ENCODE results near the gene NEK10. TPM values are rescaled to one million over a fixed set of nuclear protein-coding genes. Genes with fewer than 3 reads are reported as not detected.

The NEK10 gene
- total and polyA plus RNA-seq, 2 donors (not counting 1 experiment from before 2014, with no cell fraction given): 0.49 to 0.55 TPM

DNA sequence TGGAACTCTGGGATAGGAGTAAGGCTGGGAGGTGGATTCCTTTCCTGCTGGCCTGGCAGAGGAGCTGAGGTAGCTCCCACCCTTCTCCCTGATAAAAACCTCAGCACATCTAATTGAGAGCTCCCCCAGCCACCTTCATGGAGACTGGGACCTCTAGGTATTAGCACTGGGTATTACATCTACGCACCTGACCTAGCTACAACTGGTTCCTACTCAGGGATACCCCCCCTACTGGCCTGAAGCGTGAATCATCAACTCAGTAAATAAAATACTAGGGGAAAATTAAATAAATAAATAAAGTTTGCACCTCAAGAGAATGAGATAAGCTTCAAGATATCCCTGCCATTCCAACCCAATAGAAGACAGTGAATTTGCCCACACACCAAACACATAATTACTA is 140.4 kb downstream of the NEK10 start:
- H3K4me1 ChIP-seq (ENCODE audit: control insufficient read depth in 2 of 2, insufficient read depth in 2 of 2, low read length in 2 of 2): no peaks in the 10 kb centered on the region
- H3K27ac Mint-ChIP-seq: no peak overlapping the region
- intact Hi-C loops (cut with micrococcal nuclease): no loop called here
- ATAC-seq (ENCODE audit: low read depth) (no peak), DNase-seq (no peak)
- ChIA-PET POLR2A (no interaction called here), CTCF (no interaction called here)
- H3K36me3 ChIP-seq (replicated peaks in 1 of 2; ENCODE audit: control extremely low read depth in 1 of 2, control insufficient read depth in 1 of 2, extremely low read depth in 1 of 2, insufficient read depth in 2 of 2, low read length in 1 of 2): no peaks in the 10 kb centered on the region
- H3K9me3 Mint-ChIP-seq (ENCODE audit: insufficient read depth): peaks cover 9% of the 10 kb centered on the region
- H4K20me1 ChIP-seq (ENCODE audit: control insufficient read depth, insufficient read depth, low read length, poor library complexity, severe bottlenecking): no peaks in the 10 kb centered on the region
- H3K4me3 ChIP-seq (ENCODE audit: control extremely low read depth in 1 of 5, extremely low read depth in 1 of 5, insufficient read depth in 1 of 5, low read depth in 2 of 5, low read length in 4 of 5): no peak overlapping the region
- H3K27me3 ChIP-seq (replicated peaks in 1 of 4; ENCODE audit: control extremely low read depth in 1 of 4, control insufficient read depth in 3 of 4, insufficient read depth in 4 of 4, low read length in 3 of 4): peaks cover 0 to 2% (median 0%) of the 10 kb centered on the region in 4 experiments
- peaks cover 0 to 2% (median 2%) of the 10 kb centered on the region in 3 donors for H3K9me3 ChIP-seq (ENCODE audit: control extremely low read depth in 1 of 3, control insufficient read depth in 2 of 3, insufficient read depth in 1 of 3, low read length in 2 of 3)
- no peak overlapping the region for H3K9ac ChIP-seq (ENCODE audit: low read length)
- TF ChIP-seq CTCF (IDR thresholded peaks at IDR 0.05): no peak
- no peak for TF ChIP-seq EZH2 (IDR thresholded peaks at IDR 0.05; ENCODE audit: borderline replicate concordance, insufficient read depth, low read depth, low read length, poor library complexity, severe bottlenecking)
- H3K4me2 ChIP-seq (replicated peaks; ENCODE audit: low read depth, low read length, poor library complexity, severe bottlenecking): no peak overlapping the region
- H3K27me3 Mint-ChIP-seq: peaks cover 3% of the 10 kb centered on the region
- H3K4me1 Mint-ChIP-seq: no peaks in the 10 kb centered on the region
- no CpG with 5 or more reads among the region's 2 CpGs for WGBS (ENCODE audit: insufficient coverage)
- H3K4me3 Mint-ChIP-seq: no peak overlapping the region
- H3K79me2 ChIP-seq (ENCODE audit: control insufficient read depth, insufficient read depth, low read length): no peaks in the 10 kb centered on the region
- no peak overlapping the region for H2AFZ ChIP-seq (ENCODE audit: insufficient read depth, low read depth, low read length, poor library complexity, severe bottlenecking)
- H3K27ac ChIP-seq (ENCODE audit: low read length in 2 of 2): no peak overlapping the region

- H3K9me3 Mint-ChIP-seq (ENCODE audit: insufficient read depth): no peaks in the 10 kb centered on the region
- Histone ChIP-seq H3K36me3 (replicated peaks in 1 of 2; ENCODE audit: control extremely low read depth in 1 of 2, control insufficient read depth in 1 of 2, extremely low read depth in 1 of 2, insufficient read depth in 2 of 2, low read length in 1 of 2) (no peaks in the 10 kb centered on the region), H3K4me3 (ENCODE audit: control extremely low read depth in 1 of 5, extremely low read depth in 1 of 5, insufficient read depth in 1 of 5, low read depth in 2 of 5, low read length in 4 of 5) (no peak overlapping the region), H3K4me2 (replicated peaks; ENCODE audit: low read depth, low read length, poor library complexity, severe bottlenecking) (no peak overlapping the region), H3K9me3 (ENCODE audit: control extremely low read depth in 1 of 3, control insufficient read depth in 2 of 3, insufficient read depth in 1 of 3, low read length in 2 of 3) (no peaks in the 10 kb centered on the region), H2AFZ (ENCODE audit: insufficient read depth, low read depth, low read length, poor library complexity, severe bottlenecking) (no peak overlapping the region), H3K79me2 (ENCODE audit: control insufficient read depth, insufficient read depth, low read length) (no peaks in the 10 kb centered on the region), H3K27me3 (replicated peaks in 1 of 4; ENCODE audit: control extremely low read depth in 1 of 4, control insufficient read depth in 3 of 4, insufficient read depth in 4 of 4, low read length in 3 of 4) (peaks cover 0 to 2% (median 0%) of the 10 kb centered on the region in 4 experiments), H3K27ac (ENCODE audit: low read length in 2 of 2) (no peak overlapping the region), H4K20me1 (ENCODE audit: control insufficient read depth, insufficient read depth, low read length, poor library complexity, severe bottlenecking) (no peaks in the 10 kb centered on the region), H3K9ac (ENCODE audit: low read length) (no peak overlapping the region), H3K4me1 (ENCODE audit: control insufficient read depth in 2 of 2, insufficient read depth in 2 of 2, low read length in 2 of 2) (no peaks in the 10 kb centered on the region)
- ChIA-PET CTCF (no interaction called here), POLR2A (no interaction called here)
- H3K4me3 Mint-ChIP-seq: no peak overlapping the region
- TF ChIP-seq CTCF (IDR thresholded peaks at IDR 0.05): no peak
- TF ChIP-seq EZH2 (IDR thresholded peaks at IDR 0.05; ENCODE audit: borderline replicate concordance, insufficient read depth, low read depth, low read length, poor library complexity, severe bottlenecking): no peak
- no peak overlapping the region for H3K27ac Mint-ChIP-seq
- 92% methylated on average over 2 of the region's 3 CpGs for WGBS (ENCODE audit: insufficient coverage)
- no peak for DNase-seq
- H3K27me3 Mint-ChIP-seq: peaks cover 1% of the 10 kb centered on the region
- H3K4me1 Mint-ChIP-seq: no peaks in the 10 kb centered on the region
- ATAC-seq (ENCODE audit: low read depth): no peak
- intact Hi-C loops (cut with micrococcal nuclease): no loop called here
Measured at GRCh38 chr3:27224197-27224596, 145.0 kb downstream of the NEK10 start.

All from B cell (primary cell).